Measurements from ENCODE around the gene AKNAD1.

Gene AKNAD1

DNA sequence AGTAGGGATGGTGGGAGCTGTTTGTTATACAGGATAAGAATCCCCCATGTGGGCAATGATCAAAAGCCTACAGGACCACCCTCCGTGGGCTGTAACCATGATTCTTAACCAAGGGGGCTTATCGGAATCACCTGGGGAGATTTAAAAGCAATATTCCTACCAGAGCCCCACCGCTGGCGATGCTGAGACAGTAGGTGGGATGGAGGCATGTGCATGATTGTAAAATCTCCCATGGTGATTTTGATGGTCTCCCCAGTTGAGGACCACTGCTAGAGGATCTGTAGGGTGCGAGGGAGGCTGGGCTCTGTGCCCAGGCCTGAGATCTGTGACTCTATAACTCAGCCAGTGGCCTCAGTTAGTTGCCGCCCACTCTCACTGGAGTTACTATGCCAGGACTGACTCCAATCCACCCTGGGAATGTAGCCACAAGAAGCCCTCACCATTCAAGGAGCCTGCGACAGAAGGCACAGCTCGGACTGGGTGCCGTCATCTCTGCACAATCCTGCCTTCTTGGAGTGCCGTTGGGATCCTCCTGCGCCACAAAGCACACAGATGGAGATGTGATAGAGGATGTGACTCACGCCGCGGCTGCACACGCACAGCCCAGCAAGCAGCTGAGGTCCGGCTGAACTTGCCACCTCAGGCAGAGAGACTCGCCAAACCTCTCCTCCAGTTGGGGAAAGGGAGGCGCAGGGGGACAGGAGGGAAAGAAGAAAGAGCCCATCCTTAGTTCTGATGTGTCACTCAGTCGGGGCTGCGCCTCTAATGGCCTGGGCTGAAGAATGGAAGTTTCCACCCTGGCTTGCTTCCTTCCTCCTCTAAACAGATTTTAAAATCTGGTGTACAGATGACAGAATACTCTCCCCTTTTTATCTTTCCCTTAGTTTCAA lies 26.5 kb downstream of the AKNAD1 start:
- H3K27ac ChIP-seq = no peak overlapping the region
- no peak for DNase-seq (ENCODE audit: low read depth, low spot score)
- TF ChIP-seq EZH2 (IDR thresholded peaks at IDR 0.05) (no peak), FOXP2 (optimal IDR thresholded peaks at IDR 0.05; ENCODE audit: control extremely low read depth, extremely low read length, insufficient read depth) (no peak), POLR2AphosphoS5 (IDR thresholded peaks at IDR 0.05; ENCODE audit: borderline replicate concordance, low read depth, low read length) (no peak)
- H3K4me3 ChIP-seq = no peak overlapping the region
- H3K36me3 ChIP-seq (ENCODE audit: insufficient read depth, low read length) = no peaks in the 10 kb centered on the region
- no peak overlapping the region for H3K9ac ChIP-seq (ENCODE audit: insufficient read length)
- H3K9me3 ChIP-seq (ENCODE audit: low read depth, low read length) = no peaks in the 10 kb centered on the region

DNA sequence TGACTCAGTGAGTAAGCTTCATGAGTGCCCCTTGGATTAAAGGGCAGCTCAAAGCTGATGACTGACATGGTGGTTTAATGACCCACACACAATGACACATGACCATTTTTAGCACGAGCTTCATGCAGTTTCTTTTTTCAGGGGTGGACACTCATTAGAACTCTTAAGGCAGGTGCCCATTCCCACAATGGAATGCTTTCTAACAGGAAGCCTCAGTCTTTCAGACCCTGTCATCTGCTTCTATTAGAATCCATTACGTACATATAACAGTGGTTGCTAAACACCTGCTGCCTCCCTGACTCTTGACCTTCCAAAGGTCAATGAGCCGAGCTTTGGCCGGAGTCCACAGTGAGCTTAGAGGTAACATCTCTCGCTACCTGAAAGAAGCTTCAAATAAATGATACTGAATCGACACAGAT lies 27.4 kb downstream of the AKNAD1 start:
- Histone ChIP-seq H3K9ac (ENCODE audit: insufficient read length) (no peak overlapping the region), H3K4me3 (no peak overlapping the region), H3K36me3 (ENCODE audit: insufficient read depth, low read length) (no peaks in the 10 kb centered on the region), H3K9me3 (ENCODE audit: low read depth, low read length) (no peaks in the 10 kb centered on the region), H3K27ac (no peak overlapping the region)
- TF ChIP-seq POLR2AphosphoS5 (IDR thresholded peaks at IDR 0.05; ENCODE audit: borderline replicate concordance, low read depth, low read length) (no peak), FOXP2 (optimal IDR thresholded peaks at IDR 0.05; ENCODE audit: control extremely low read depth, extremely low read length, insufficient read depth) (no peak), EZH2 (IDR thresholded peaks at IDR 0.05) (no peak)
- DNase-seq (ENCODE audit: low read depth, low spot score) = no peak

DNA sequence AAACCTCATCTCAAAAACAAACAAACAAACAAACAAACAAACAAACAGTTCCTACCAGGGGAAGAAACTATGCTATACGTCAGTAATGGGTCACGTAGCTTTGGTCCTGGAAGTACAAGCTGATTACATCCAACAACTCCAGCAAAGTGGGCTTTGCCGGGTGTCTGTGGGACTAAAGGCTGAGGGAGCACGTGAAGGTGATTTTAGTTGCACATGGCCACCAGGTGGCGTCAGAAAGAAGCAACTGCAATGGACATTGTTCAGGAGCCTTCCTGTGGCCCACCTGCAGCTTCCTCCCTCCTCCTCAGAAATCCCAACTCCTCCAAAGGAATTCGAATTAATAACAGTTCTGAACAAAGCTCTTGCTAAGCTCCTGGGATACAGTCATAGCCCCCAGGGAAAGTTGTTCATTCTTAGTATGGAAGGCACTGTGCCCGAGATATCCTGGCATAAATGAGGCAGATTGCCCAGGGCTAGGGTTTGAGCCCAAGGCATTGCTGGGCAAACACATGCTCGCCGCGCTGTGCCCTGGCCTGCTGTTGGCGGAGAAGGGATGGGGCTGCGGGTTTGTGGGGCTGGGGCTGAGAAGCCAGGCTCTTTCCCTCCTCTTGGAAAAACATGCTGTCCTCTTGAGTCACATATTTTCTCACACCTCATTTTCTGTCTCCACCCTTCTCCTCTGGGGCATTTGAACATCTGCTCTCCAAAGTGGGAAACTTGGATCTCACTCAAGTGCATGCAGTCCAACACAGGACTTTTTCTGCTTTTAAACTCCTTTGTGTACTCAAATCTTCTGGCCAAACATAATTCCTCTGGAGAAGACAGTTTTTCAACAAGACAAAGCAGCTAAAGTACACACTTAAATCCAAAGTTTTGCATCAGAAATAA lies 28.6 kb downstream of the AKNAD1 start:
- no peak overlapping the region for H3K9ac ChIP-seq (ENCODE audit: insufficient read length)
- TF ChIP-seq FOXP2 (optimal IDR thresholded peaks at IDR 0.05; ENCODE audit: control extremely low read depth, extremely low read length, insufficient read depth) = no peak
- no peak for TF ChIP-seq POLR2AphosphoS5 (IDR thresholded peaks at IDR 0.05; ENCODE audit: borderline replicate concordance, low read depth, low read length)
- no peak for TF ChIP-seq EZH2 (IDR thresholded peaks at IDR 0.05)

DNA sequence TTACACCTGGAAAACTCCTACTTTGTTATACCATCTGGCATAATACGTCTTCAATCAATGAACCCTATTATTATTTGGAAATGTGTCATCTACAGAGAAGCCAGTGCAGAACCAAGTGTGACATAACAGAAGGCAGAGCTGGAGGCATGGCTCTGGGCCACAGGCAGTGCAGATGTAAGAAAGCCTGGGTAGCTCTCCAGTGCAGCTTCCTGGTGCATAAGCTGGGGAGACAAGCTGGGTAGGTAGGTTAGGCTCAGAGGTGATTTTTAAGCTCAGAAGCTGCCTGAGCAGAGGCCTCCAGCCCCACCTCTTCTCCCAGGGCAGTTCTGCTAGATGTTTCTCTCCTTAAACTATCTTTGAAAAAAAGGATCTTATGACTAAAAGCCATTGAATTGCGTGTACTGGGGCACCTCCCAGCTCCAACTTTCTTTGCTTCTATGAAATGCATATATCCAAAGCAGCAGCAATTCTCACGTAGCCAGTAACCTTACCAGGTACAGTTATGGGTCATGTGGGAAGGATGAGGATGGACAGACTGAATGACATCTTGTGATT lies 30.7 kb downstream of the AKNAD1 start:
- Histone ChIP-seq H3K9ac (ENCODE audit: insufficient read length) (no peak overlapping the region), H3K36me3 (ENCODE audit: insufficient read depth, low read length) (no peaks in the 10 kb centered on the region), H3K4me3 (no peak overlapping the region), H3K9me3 (ENCODE audit: low read depth, low read length) (no peaks in the 10 kb centered on the region), H3K27ac (no peak overlapping the region)
- no peak for DNase-seq (ENCODE audit: low read depth, low spot score)
- TF ChIP-seq FOXP2 (optimal IDR thresholded peaks at IDR 0.05; ENCODE audit: control extremely low read depth, extremely low read length, insufficient read depth) (no peak), POLR2AphosphoS5 (IDR thresholded peaks at IDR 0.05; ENCODE audit: borderline replicate concordance, low read depth, low read length) (no peak), EZH2 (IDR thresholded peaks at IDR 0.05) (no peak)

More for the DNA sequence above, 28.6 kb downstream of the AKNAD1 start:
- no peaks in the 10 kb centered on the region for H3K36me3 ChIP-seq (ENCODE audit: insufficient read depth, low read length)
- H3K4me3 ChIP-seq = no peak overlapping the region
- DNase-seq (ENCODE audit: low read depth, low spot score) = peak; percentile 24
- H3K27ac ChIP-seq = no peak overlapping the region
- no peaks in the 10 kb centered on the region for H3K9me3 ChIP-seq (ENCODE audit: low read depth, low read length)

DNA sequence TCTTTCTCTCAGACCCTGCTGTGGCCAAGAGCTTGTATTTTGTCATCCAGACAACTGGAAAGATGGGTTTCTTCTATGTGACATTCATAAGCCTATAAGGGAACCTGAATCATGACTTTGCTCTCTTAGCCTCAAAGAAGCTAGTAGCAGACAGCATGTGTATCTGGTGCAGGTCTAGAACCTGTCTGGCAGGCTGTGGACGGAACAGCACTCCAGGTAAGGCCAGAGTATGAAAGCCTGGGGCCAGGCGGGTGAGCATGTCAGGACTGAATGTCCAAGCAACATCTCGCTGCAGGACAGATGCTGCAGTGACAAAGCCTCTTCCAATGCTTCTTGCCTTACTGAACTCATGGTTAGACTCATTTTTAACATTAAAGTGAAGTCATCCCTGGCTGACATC lies 32.8 kb downstream of the AKNAD1 start:
- no peaks in the 10 kb centered on the region for H3K36me3 ChIP-seq (ENCODE audit: insufficient read depth, low read length)
- H3K4me3 ChIP-seq = no peak overlapping the region

DNA sequence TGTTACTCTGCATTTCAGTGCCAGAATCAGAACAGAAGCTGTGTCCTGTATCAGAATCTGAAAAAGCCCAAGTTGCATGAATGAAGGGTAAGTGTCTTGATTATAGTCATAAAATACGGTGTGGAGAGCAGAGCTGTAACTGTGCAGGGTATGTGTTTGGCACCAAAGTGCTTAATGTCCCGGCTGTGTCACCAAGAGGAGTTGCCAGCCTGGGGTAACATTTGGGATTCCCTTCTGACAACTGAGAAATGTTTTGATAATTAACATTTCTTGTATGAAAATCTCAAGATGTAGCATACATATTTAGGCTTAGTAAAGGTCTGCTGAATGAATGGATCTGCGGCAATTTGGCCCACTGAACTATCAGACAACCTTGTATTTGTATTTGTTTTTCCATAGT lies 33.3 kb downstream of the AKNAD1 start:
- DNase-seq (ENCODE audit: low read depth, low spot score) = no peak
- Histone ChIP-seq H3K9ac (ENCODE audit: insufficient read length) (no peak overlapping the region), H3K4me3 (no peak overlapping the region), H3K27ac (no peak overlapping the region), H3K36me3 (ENCODE audit: insufficient read depth, low read length) (no peaks in the 10 kb centered on the region), H3K9me3 (ENCODE audit: low read depth, low read length) (no peaks in the 10 kb centered on the region)
- TF ChIP-seq POLR2AphosphoS5 (IDR thresholded peaks at IDR 0.05; ENCODE audit: borderline replicate concordance, low read depth, low read length) = no peak
- no peak for TF ChIP-seq FOXP2 (optimal IDR thresholded peaks at IDR 0.05; ENCODE audit: control extremely low read depth, extremely low read length, insufficient read depth)
- no peak for TF ChIP-seq EZH2 (IDR thresholded peaks at IDR 0.05)

More for the DNA sequence above, 32.8 kb downstream of the AKNAD1 start:
- DNase-seq (ENCODE audit: low read depth, low spot score) = no peak
- no peak overlapping the region for H3K9ac ChIP-seq (ENCODE audit: insufficient read length)
- H3K27ac ChIP-seq = no peak overlapping the region
- H3K9me3 ChIP-seq (ENCODE audit: low read depth, low read length) = no peaks in the 10 kb centered on the region
- TF ChIP-seq FOXP2 (optimal IDR thresholded peaks at IDR 0.05; ENCODE audit: control extremely low read depth, extremely low read length, insufficient read depth) (no peak), POLR2AphosphoS5 (IDR thresholded peaks at IDR 0.05; ENCODE audit: borderline replicate concordance, low read depth, low read length) (no peak), EZH2 (IDR thresholded peaks at IDR 0.05) (no peak)

DNA sequence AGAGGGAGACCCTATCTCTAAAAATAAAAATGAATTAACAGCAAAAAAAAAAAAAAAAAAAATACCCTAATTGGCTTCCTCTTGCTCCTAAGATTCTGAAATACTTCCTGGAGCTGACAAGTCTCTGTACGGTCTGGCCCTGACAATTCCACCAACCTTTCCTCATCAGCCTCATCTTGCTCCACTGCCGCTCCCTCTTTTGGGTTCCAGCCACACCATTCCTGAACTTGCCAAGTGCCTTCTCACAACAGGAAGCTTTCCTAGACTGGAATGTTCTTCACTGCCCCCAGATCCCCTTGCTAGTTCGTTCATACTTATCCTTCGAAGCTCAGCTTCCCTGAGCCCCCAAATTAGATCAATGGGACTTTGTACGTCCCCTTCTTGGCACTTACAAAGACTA lies 37.0 kb downstream of the AKNAD1 start:
- DNase-seq (ENCODE audit: low read depth, low spot score) = no peak
- no peak overlapping the region for H3K27ac ChIP-seq
- H3K9me3 ChIP-seq (ENCODE audit: low read depth, low read length) = no peaks in the 10 kb centered on the region
- H3K4me3 ChIP-seq = no peak overlapping the region
- H3K9ac ChIP-seq (ENCODE audit: insufficient read length) = no peak overlapping the region
- no peak for TF ChIP-seq POLR2AphosphoS5 (IDR thresholded peaks at IDR 0.05; ENCODE audit: borderline replicate concordance, low read depth, low read length)
- no peak for TF ChIP-seq FOXP2 (optimal IDR thresholded peaks at IDR 0.05; ENCODE audit: control extremely low read depth, extremely low read length, insufficient read depth)
- TF ChIP-seq EZH2 (IDR thresholded peaks at IDR 0.05) = no peak
- H3K36me3 ChIP-seq (ENCODE audit: insufficient read depth, low read length) = no peaks in the 10 kb centered on the region

DNA sequence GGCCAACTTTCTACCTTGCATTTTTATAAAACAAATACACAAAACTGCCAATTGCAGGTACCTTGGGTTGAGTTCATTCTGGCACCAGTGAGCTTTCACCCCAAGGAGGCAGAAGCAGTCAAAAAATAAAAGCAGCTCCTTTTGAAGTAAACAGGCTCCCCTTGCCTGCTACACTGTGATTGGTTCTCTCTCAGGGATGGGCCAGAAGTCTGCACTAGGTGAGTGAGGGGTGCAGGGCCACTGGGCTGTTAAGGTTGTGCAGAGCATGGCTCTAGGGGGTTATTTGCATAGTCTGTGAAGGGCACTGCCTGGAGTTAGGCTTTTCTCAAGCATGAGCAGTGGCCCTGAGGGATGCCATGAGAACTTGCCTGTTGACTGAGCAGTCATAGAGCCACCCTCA lies 39.1 kb downstream of the AKNAD1 start:
- no peak for TF ChIP-seq POLR2AphosphoS5 (IDR thresholded peaks at IDR 0.05; ENCODE audit: borderline replicate concordance, low read depth, low read length)
- TF ChIP-seq FOXP2 (optimal IDR thresholded peaks at IDR 0.05; ENCODE audit: control extremely low read depth, extremely low read length, insufficient read depth) = no peak
- no peak for TF ChIP-seq EZH2 (IDR thresholded peaks at IDR 0.05)
- no peaks in the 10 kb centered on the region for H3K9me3 ChIP-seq (ENCODE audit: low read depth, low read length)
- DNase-seq (ENCODE audit: low read depth, low spot score) = no peak
- no peak overlapping the region for H3K4me3 ChIP-seq
- H3K9ac ChIP-seq (ENCODE audit: insufficient read length) = no peak overlapping the region
- no peaks in the 10 kb centered on the region for H3K36me3 ChIP-seq (ENCODE audit: insufficient read depth, low read length)
- no peak overlapping the region for H3K27ac ChIP-seq

All from SK-N-MC (cell line).